Astrocyte (in vitro differentiated cells and primary cell): ENCODE measurements around the gene HTR3E.

Experiments used
- EZH2 ChIP-seq: IDR thresholded peaks from 2 replicates; pipeline ENCODE4 v1.6.1; 2012; ENCODE audit warnings: mild to moderate bottlenecking, low read length, inconsistent platforms; ENCODE audit not compliant: insufficient read depth
- TF ChIP-seq, protein P1 (sequence below): IDR thresholded peaks from 2 replicates; pipeline ENCODE4 v1.5.1; 2011; ENCODE audit warnings: low read depth, mild to moderate bottlenecking, inconsistent platforms, low read length, moderate library complexity; ENCODE audit not compliant: insufficient read depth

DNA sequence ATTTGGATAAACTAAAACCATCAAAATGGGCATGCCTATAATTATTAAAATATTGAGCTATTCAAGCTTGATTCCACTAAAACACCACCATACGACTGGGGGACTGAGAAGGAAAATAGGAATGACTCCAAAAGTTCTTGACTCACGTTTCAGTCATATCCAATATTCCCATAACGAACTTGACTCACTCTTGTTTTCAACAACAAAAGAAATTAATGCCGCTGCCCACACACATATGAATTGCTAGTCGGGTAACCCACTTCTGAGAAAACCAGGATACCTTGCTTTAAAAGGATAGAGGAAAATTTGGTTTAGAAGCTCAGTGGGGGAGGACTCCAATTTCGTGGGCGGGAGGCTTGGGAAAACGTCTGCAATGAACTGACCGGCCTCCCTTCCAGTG is 38.8 kb upstream of the HTR3E start:
- TF ChIP-seq, protein P1, sequence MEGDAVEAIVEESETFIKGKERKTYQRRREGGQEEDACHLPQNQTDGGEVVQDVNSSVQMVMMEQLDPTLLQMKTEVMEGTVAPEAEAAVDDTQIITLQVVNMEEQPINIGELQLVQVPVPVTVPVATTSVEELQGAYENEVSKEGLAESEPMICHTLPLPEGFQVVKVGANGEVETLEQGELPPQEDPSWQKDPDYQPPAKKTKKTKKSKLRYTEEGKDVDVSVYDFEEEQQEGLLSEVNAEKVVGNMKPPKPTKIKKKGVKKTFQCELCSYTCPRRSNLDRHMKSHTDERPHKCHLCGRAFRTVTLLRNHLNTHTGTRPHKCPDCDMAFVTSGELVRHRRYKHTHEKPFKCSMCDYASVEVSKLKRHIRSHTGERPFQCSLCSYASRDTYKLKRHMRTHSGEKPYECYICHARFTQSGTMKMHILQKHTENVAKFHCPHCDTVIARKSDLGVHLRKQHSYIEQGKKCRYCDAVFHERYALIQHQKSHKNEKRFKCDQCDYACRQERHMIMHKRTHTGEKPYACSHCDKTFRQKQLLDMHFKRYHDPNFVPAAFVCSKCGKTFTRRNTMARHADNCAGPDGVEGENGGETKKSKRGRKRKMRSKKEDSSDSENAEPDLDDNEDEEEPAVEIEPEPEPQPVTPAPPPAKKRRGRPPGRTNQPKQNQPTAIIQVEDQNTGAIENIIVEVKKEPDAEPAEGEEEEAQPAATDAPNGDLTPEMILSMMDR = no peak
- no peak for TF ChIP-seq EZH2
